Liver (tissue), 3 donors: Measurements from ENCODE around the gene ATG4A.

Experiments
- ATF3 ChIP-seq: IDR thresholded peaks from 2 replicates; pipeline ENCODE4 v1.6.1; 2016; ENCODE audit warnings: antibody characterized with exemption
- CTCF ChIP-seq: fragments of 150-350 bp; IDR thresholded peaks from 2 replicates; pipeline ENCODE4 v1.5.1; 2017; ENCODE audit warnings: improper control_type of control experiment, low read depth, low read length; ENCODE audit not compliant: missing input control
- EGR1 ChIP-seq, 2 donors: IDR thresholded peaks; 2 replicates each; pipeline ENCODE4 v1.6.1; 2016 to 2018; ENCODE audit warnings: antibody characterized with exemption in 2 of 2, low read depth in 2 of 2
- GABPA ChIP-seq, 2 donors: IDR thresholded peaks in 1 of 2; conservative IDR thresholded peaks in 1 of 2; 2 replicates each; pipeline ENCODE4 v1.6.1; 2016; ENCODE audit warnings: antibody characterized with exemption in 2 of 2, mild to moderate bottlenecking in 1 of 2, moderate library complexity in 1 of 2
- HNF4G ChIP-seq: IDR thresholded peaks from 2 replicates; pipeline ENCODE4 v1.6.1; 2016; ENCODE audit warnings: antibody characterized with exemption
- JUND ChIP-seq, 2 donors: IDR thresholded peaks; 2 replicates each; pipeline ENCODE4 v1.6.1; 2016; ENCODE audit warnings: antibody characterized with exemption in 2 of 2
- MAX ChIP-seq: IDR thresholded peaks from 2 replicates; pipeline ENCODE4 v1.6.1; 2016; ENCODE audit warnings: antibody characterized with exemption
- RAD21 ChIP-seq, 2 donors: IDR thresholded peaks; 2 replicates each; pipeline ENCODE4 v1.6.1; 2016; ENCODE audit warnings: antibody characterized with exemption in 2 of 2, mild to moderate bottlenecking in 2 of 2
- REST ChIP-seq: IDR thresholded peaks from 2 replicates; pipeline ENCODE4 v1.6.1; 2016; ENCODE audit warnings: antibody characterized with exemption, mild to moderate bottlenecking
- SP1 ChIP-seq: IDR thresholded peaks from 2 replicates; pipeline ENCODE4 v1.6.1; 2018; ENCODE audit warnings: antibody characterized with exemption, mild to moderate bottlenecking
- TAF1 ChIP-seq: conservative IDR thresholded peaks from 2 replicates; pipeline ENCODE4 v1.6.1; 2016; ENCODE audit warnings: antibody characterized with exemption, mild to moderate bottlenecking
- YY1 ChIP-seq: IDR thresholded peaks from 2 replicates; pipeline ENCODE4 v1.6.1; 2016; ENCODE audit warnings: antibody characterized with exemption, mild to moderate bottlenecking
- donor health status: healthy.
- donor health status: healthy.

- TF ChIP-seq CTCF (no peak), YY1 (no peak), TAF1 (no peak), MAX (no peak), REST (no peak), SP1 (no peak), HNF4G (no peak), ATF3 (no peak), GABPA (IDR thresholded peaks at IDR 0.05 in 1 of 2, conservative IDR thresholded peaks at IDR 0.05 in 1 of 2) (no peak), EGR1 (IDR thresholded peaks at IDR 0.05; ENCODE audit: low read depth in 2 of 2) (no peak), RAD21 (IDR thresholded peaks at IDR 0.05) (no peak), JUND (IDR thresholded peaks at IDR 0.05) (no peak)
These were observed 32.2 kb downstream of the ATG4A start for GRCh38 chrX:108123591-108124366.
